Measurements from ENCODE around the gene NFIC. TPM values are rescaled to one million over a fixed set of nuclear protein-coding genes. Genes with fewer than 3 reads are reported as not detected.

Gene NFIC
- total and polyA plus RNA-seq, 10 of the 15 experiments (the other 5 are each of a cell fraction or from before 2014, with no cell fraction given), result 0.71 to 53.5 (median 10.2) TPM

- intact Hi-C loops (cut with micrococcal nuclease; ENCODE audit: unreplicated experiment), result no loop called here
Measured at GRCh38 chr19:3503036-3503572, 136.7 kb downstream of the NFIC start.

More at GRCh38 chr19:3503036-3503572, 136.7 kb downstream of the NFIC start:
- TF ChIP-seq MAX (IDR thresholded peaks at IDR 0.05; ENCODE audit: low read depth, low read length), result no peak
- no peak for TF ChIP-seq CHD2 (IDR thresholded peaks at IDR 0.05; ENCODE audit: borderline replicate concordance, low read depth, low read length)
- no peak for TF ChIP-seq NFYA (IDR thresholded peaks at IDR 0.05; ENCODE audit: borderline replicate concordance, low read depth, low read length)
- TF ChIP-seq CUX1 (IDR thresholded peaks at IDR 0.05; ENCODE audit: insufficient replicate concordance, low read depth, low read length), result no peak
- TF ChIP-seq RELA (IDR thresholded peaks at IDR 0.05; ENCODE audit: borderline replicate concordance, partially characterized antibody), result no peak
- no peak for TF ChIP-seq GATAD2B (conservative IDR thresholded peaks at IDR 0.05; ENCODE audit: low read depth)
- no peak for TF ChIP-seq WRNIP1 (IDR thresholded peaks at IDR 0.05; ENCODE audit: borderline replicate concordance, low read depth, low read length)
- RAD21 ChIA-PET (ENCODE audit: unreplicated experiment), result no interaction called here
- DNase-seq (ENCODE audit: low read depth, low spot score) (no peak), ATAC-seq (no peak), FAIRE-seq (no peak)
- H2AFZ ChIP-seq (ENCODE audit: control insufficient read depth, low read depth, low read length), result no peak overlapping the region
- CTCF ChIA-PET, result interaction anchor here (0.6 kb wide), 1 partner anchor 655 kb away, joined by 4 read pairs; no protein-coding TSS in a partner anchor
- peaks cover 35% of the 10 kb centered on the region for H3K79me2 ChIP-seq (ENCODE audit: control insufficient read depth, insufficient read depth, low read length)
- in situ Hi-C loops (cut with MboI), result no loop called here
- no peaks in the 10 kb centered on the region for H3K9me3 ChIP-seq (replicated peaks; ENCODE audit: control insufficient read depth, insufficient read depth, low read length)
- BruUV-seq (replicated peaks), result no TSS peak
- 81% methylated on average over 13 of the region's 13 CpGs for WGBS (ENCODE audit: insufficient coverage, insufficient replicate concordance, low lambda C conversion rate, missing lambda C conversion rate)
- no peak overlapping the region for H3K4me2 ChIP-seq (ENCODE audit: control insufficient read depth, insufficient read depth)
- no peaks in the 10 kb centered on the region for H4K20me1 ChIP-seq (ENCODE audit: control insufficient read depth, insufficient read depth)
- H3K4me1 ChIP-seq (ENCODE audit: control insufficient read depth, insufficient read depth, low read length), result peaks cover 5% of the 10 kb centered on the region
- H3K27ac ChIP-seq (ENCODE audit: control insufficient read depth, insufficient read depth), result no peak overlapping the region
- no peak overlapping the region for H3K4me3 ChIP-seq
- no peak overlapping the region for H3K9ac ChIP-seq (ENCODE audit: control insufficient read depth, insufficient read depth, low read length)
- H3K27me3 ChIP-seq (replicated peaks in 1 of 2; ENCODE audit: control insufficient read depth in 2 of 2, insufficient read depth in 2 of 2, low read length in 1 of 2), result no peaks in the 10 kb centered on the region
- POLR2A ChIA-PET, result interaction anchor here (0.5 to 1.2 kb wide), 2 partner anchors 207 to 306 kb away, joined by 3 read pairs; no protein-coding TSS in a partner anchor
- no peaks in the 10 kb centered on the region for H3K36me3 ChIP-seq (ENCODE audit: control insufficient read depth in 2 of 2, insufficient read depth in 2 of 2, low read length in 1 of 2)
- SMC1A ChIA-PET (ENCODE audit: uncharacterized antibody, unreplicated experiment), result no interaction called here
